HepG2 (cell line): ENCODE measurements around the gene MYO19. TPM values are rescaled to one million over a fixed set of nuclear protein-coding genes. Genes with fewer than 3 reads are reported as not detected.

ENCODE experiments used
- AHR ChIP-seq: IDR thresholded peaks from 2 replicates; pipeline ENCODE4 v1.6.1; 2018; ENCODE audit warnings: missing genetic modification reagents, missing compliant biosample characterization
- BHLHE40 ChIP-seq: IDR thresholded peaks from 2 replicates; pipeline ENCODE4 v1.6.1; 2011; ENCODE audit warnings: low read length, improper control_type of control experiment
- GLI4 ChIP-seq: sonication (generic); formaldehyde crosslinking; IDR thresholded peaks from 2 replicates; pipeline ENCODE4 v1.5.1; 2020; ENCODE audit warnings: missing genetic modification reagents, mild to moderate bottlenecking, moderate library complexity, borderline replicate concordance
- HNF1B ChIP-seq: sonication (generic); formaldehyde crosslinking; IDR thresholded peaks from 2 replicates; pipeline ENCODE4 v1.5.1; 2020; ENCODE audit warnings: mild to moderate bottlenecking, moderate library complexity, missing genetic modification reagents
- KMT2B ChIP-seq: IDR thresholded peaks from 2 replicates; pipeline ENCODE4 v1.6.1; 2016; ENCODE audit warnings: missing genetic modification reagents, missing compliant biosample characterization
- NCOA1 ChIP-seq: sonication (generic); formaldehyde crosslinking; IDR thresholded peaks from 2 replicates; pipeline ENCODE4 v1.9.0; 2021; ENCODE audit warnings: missing genetic modification reagents
- NR2F6 ChIP-seq, 2 experiments: IDR thresholded peaks; 2 replicates each; pipeline ENCODE4 v1.6.1; 2016; ENCODE audit warnings: antibody characterized with exemption in 1 of 2, mild to moderate bottlenecking in 1 of 2
- POLR2G ChIP-seq: fragments of 200-400 bp; formaldehyde crosslinking; IDR thresholded peaks from 2 replicates; pipeline ENCODE4 v1.6.1; 2018; ENCODE audit warnings: mild to moderate bottlenecking, low read depth, low read length, moderate library complexity
- RBAK ChIP-seq: sonication (generic); formaldehyde crosslinking; IDR thresholded peaks from 2 replicates; pipeline ENCODE4 v1.5.1; 2020; ENCODE audit warnings: mild to moderate bottlenecking, missing genetic modification reagents
- TEAD3 ChIP-seq: optimal IDR thresholded peaks from 2 replicates; pipeline ENCODE3; 2016; ENCODE audit warnings: borderline replicate concordance
- ZBTB10 ChIP-seq: sonication (generic); formaldehyde crosslinking; IDR thresholded peaks from 2 replicates; pipeline ENCODE4 v1.4.0; 2020; ENCODE audit warnings: missing genetic modification reagents, borderline replicate concordance
- ZMAT5 ChIP-seq: sonication (generic); formaldehyde crosslinking; IDR thresholded peaks from 2 replicates; pipeline ENCODE4 v1.5.0; 2020; ENCODE audit warnings: mild to moderate bottlenecking, low read depth, missing genetic modification reagents, borderline replicate concordance
- ZNF275 ChIP-seq: sonication (generic); formaldehyde crosslinking; IDR thresholded peaks from 2 replicates; pipeline ENCODE4 v1.8.0; 2022; ENCODE audit warnings: missing genetic modification reagents, mild to moderate bottlenecking, inconsistent platforms, borderline replicate concordance
- ZNF431 ChIP-seq: sonication (generic); formaldehyde crosslinking; IDR thresholded peaks from 2 replicates; pipeline ENCODE4 v1.9.0; 2022; ENCODE audit warnings: missing genetic modification reagents, low read depth, mild to moderate bottlenecking, borderline replicate concordance
- ZNF597 ChIP-seq: sonication (generic); formaldehyde crosslinking; IDR thresholded peaks from 2 replicates; pipeline ENCODE4 v1.5.0; 2020; ENCODE audit warnings: missing genetic modification reagents
- polyA plus RNA-seq, 8 experiments: library from polyadenylated mRNA; depleted of rRNA in 3 of 8; stranded (reverse) in 7 of 8; unstranded in 1 of 8; fragments of >200 nt; fragmentation: Illumina TruSeq in 4 of 8; extraction: Trizol in 4 of 8; gene quantifications; 2 replicates each; pipeline versions ENCODE4 v1.2.1 to v1.2.3, GENCODE V29; 2011 to 2016; ENCODE audit warnings: low read depth in 4 of 8, missing spikeins in 1 of 8, mixed read lengths in 1 of 8; ENCODE audit not compliant: insufficient read depth in 1 of 8
- total RNA-seq, 5 experiments: library from RNA; depleted of rRNA; stranded (reverse); fragments of >200 nt; fragmentation: Illumina TruSeq; extraction: Trizol; gene quantifications; 2 replicates each; pipeline ENCODE4 v1.2.3, GENCODE V29; 2016; ENCODE audit warnings: low read depth in 1 of 5

MYO19 gene
- total and polyA plus RNA-seq, 2 of the 13 experiments (the other 11 are each of a cell fraction or from before 2014, with no cell fraction given) = 75.7 to 82.3 TPM

- TF ChIP-seq NR2F6 (IDR thresholded peaks at IDR 0.05) (no peak), NR2F6 (CRISPR knock-in tag; IDR thresholded peaks at IDR 0.05) (no peak), ZNF597 (CRISPR knock-in tag) (no peak), TEAD3 (peak; percentile 27), ZBTB10 (CRISPR knock-in tag) (peak; percentile 88), NCOA1 (CRISPR knock-in tag) (no peak), POLR2G (no peak), RBAK (CRISPR knock-in tag) (no peak), KMT2B (CRISPR knock-in tag) (0 out of 2 replicates have a peak, but pooled peaks have one; percentile 42), AHR (peak; percentile 68; the same call in 1 of the 2 replicates), ZMAT5 (CRISPR knock-in tag) (no peak), ZNF275 (peak; percentile 82; the same call in 1 of the 2 replicates), HNF1B (CRISPR knock-in tag) (no peak), ZNF431 (peak; percentile 74), BHLHE40 (peak; percentile 58; the same call in 1 of the 2 replicates), GLI4 (CRISPR knock-in tag) (peak; percentile 98)
Observed at GRCh38 chr17:36482611-36483504, 51.8 kb downstream of the MYO19 start (continued).
